HL-60 (cell line): ENCODE results near the gene OSBP2.

Experiments
- DNase-seq, 2 experiments: peaks; one replicate each; pipeline ENCODE4 v3.0.0-alpha.2; 2010 to 2020; ENCODE audit warnings: low read depth in 1 of 2, low spot score in 1 of 2
- H3K27ac ChIP-seq: fragments of 250-450 bp; sonication (Bioruptor Pico); replicated peaks from 2 replicates; pipeline ENCODE4 v1.5.1; 2020; ENCODE audit warnings: mild to moderate bottlenecking, moderate library complexity
- H3K27me3 ChIP-seq: fragments of 250-450 bp; sonication (Bioruptor Pico); 2 replicates; pipeline ENCODE4 v1.5.1; 2021; ENCODE audit warnings: mild to moderate bottlenecking, moderate library complexity; ENCODE audit not compliant: insufficient read depth, poor library complexity, severe bottlenecking
- H3K4me3 ChIP-seq: replicated peaks from 2 replicates; pipeline ENCODE4 v1.5.1; 2011; ENCODE audit warnings: mild to moderate bottlenecking, control low read depth, low read length; ENCODE audit not compliant: insufficient read depth
- GABPA ChIP-seq: IDR thresholded peaks from 2 replicates; pipeline ENCODE4 v1.6.1; 2012; ENCODE audit warnings: low read depth
- POLR2AphosphoS5 ChIP-seq: IDR thresholded peaks from 2 replicates; pipeline ENCODE4 v1.6.1; 2012; ENCODE audit warnings: low read depth
- SPI1 ChIP-seq: IDR thresholded peaks from 2 replicates; pipeline ENCODE4 v1.6.1; 2012; ENCODE audit warnings: low read depth, mild to moderate bottlenecking, borderline replicate concordance
- TF ChIP-seq, protein P1 (sequence below): IDR thresholded peaks from one replicate; pipeline ENCODE4 v1.5.1; 2011; ENCODE audit warnings: low read length, control low read depth, inconsistent platforms; ENCODE audit not compliant: insufficient read depth
- TF ChIP-seq, protein P2 (sequence below): IDR thresholded peaks from 2 replicates; pipeline ENCODE4 v1.6.1; 2012; ENCODE audit warnings: low read depth; ENCODE audit not compliant: insufficient replicate concordance

OSBP2 gene

DNA sequence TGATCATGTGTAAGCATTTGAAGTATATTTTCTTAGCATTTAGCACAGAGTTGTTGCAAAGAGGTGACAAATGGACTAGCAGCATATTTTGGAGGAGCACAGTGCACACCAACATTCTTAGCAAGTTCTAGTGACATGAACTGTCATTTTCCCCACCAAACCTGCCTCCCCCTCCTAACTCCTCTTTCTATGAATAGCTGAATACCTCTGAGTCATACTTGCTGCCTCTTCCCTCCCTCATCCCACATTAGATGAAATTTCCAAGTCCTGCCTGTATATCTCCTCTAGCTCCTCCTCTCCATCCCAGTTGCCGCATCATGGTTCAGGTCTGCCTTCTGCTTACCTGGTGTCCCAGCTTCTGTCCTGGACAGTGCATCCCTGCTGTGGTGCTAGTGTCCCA is 7.2 kb downstream of the OSBP2 start:
- TF ChIP-seq SPI1 (no peak), POLR2AphosphoS5 (no peak), GABPA (no peak)
- TF ChIP-seq, protein P1, sequence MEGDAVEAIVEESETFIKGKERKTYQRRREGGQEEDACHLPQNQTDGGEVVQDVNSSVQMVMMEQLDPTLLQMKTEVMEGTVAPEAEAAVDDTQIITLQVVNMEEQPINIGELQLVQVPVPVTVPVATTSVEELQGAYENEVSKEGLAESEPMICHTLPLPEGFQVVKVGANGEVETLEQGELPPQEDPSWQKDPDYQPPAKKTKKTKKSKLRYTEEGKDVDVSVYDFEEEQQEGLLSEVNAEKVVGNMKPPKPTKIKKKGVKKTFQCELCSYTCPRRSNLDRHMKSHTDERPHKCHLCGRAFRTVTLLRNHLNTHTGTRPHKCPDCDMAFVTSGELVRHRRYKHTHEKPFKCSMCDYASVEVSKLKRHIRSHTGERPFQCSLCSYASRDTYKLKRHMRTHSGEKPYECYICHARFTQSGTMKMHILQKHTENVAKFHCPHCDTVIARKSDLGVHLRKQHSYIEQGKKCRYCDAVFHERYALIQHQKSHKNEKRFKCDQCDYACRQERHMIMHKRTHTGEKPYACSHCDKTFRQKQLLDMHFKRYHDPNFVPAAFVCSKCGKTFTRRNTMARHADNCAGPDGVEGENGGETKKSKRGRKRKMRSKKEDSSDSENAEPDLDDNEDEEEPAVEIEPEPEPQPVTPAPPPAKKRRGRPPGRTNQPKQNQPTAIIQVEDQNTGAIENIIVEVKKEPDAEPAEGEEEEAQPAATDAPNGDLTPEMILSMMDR: no peak
- TF ChIP-seq, protein P2, sequence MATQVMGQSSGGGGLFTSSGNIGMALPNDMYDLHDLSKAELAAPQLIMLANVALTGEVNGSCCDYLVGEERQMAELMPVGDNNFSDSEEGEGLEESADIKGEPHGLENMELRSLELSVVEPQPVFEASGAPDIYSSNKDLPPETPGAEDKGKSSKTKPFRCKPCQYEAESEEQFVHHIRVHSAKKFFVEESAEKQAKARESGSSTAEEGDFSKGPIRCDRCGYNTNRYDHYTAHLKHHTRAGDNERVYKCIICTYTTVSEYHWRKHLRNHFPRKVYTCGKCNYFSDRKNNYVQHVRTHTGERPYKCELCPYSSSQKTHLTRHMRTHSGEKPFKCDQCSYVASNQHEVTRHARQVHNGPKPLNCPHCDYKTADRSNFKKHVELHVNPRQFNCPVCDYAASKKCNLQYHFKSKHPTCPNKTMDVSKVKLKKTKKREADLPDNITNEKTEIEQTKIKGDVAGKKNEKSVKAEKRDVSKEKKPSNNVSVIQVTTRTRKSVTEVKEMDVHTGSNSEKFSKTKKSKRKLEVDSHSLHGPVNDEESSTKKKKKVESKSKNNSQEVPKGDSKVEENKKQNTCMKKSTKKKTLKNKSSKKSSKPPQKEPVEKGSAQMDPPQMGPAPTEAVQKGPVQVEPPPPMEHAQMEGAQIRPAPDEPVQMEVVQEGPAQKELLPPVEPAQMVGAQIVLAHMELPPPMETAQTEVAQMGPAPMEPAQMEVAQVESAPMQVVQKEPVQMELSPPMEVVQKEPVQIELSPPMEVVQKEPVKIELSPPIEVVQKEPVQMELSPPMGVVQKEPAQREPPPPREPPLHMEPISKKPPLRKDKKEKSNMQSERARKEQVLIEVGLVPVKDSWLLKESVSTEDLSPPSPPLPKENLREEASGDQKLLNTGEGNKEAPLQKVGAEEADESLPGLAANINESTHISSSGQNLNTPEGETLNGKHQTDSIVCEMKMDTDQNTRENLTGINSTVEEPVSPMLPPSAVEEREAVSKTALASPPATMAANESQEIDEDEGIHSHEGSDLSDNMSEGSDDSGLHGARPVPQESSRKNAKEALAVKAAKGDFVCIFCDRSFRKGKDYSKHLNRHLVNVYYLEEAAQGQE: no peak
- H3K4me3 ChIP-seq: no peak overlapping the region
- no peak for DNase-seq
- no peak overlapping the region for H3K27ac ChIP-seq
- H3K27me3 ChIP-seq: no peaks in the 10 kb centered on the region

DNA sequence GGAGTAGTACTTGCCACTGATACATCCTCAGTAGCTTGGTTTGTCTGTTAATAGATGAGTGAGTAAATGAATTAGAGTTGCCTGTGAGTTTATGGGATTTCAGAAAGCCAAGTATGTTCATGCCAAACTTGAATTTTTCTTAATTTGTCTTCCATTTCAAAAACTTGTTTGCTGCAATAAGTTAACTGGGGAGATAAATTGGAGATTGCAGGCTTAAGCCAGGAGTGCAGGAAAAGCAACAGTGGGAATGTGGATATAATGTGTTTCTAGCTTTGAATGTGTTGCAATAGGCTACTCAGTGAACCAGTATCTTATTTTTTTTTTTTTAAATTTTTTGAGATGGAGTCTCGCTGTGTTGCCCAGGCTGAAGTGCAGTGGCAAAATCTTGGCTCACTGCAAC is 8.2 kb downstream of the OSBP2 start:
- no peak for TF ChIP-seq SPI1
- TF ChIP-seq, protein P1: no peak
- Histone ChIP-seq H3K27ac (no peak overlapping the region), H3K4me3 (no peak overlapping the region), H3K27me3 (no peaks in the 10 kb centered on the region)
- DNase-seq: no peak

DNA sequence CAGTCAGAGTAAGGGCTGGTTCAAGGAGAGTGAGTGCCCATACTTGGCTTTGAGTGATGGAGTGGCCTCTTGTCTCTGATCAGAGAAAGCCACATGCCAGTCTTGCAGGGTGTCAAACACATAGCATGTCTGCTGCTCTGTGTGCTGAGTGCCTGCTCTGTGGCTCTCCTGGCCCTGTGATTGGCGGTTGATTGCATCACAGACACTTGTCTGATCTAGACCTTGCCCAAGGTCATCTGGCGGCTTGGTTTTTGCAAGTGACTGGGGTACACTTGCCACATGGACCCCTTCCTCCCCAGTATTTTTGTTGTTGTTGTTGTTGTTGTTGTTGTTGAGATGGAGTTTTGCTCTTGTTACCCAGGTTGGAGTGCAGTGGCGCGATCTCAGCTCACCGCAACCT is 10.3 kb downstream of the OSBP2 start:
- no peaks in the 10 kb centered on the region for H3K27me3 ChIP-seq
- no peak overlapping the region for H3K4me3 ChIP-seq
- no peak for TF ChIP-seq POLR2AphosphoS5
- no peak for TF ChIP-seq GABPA
- TF ChIP-seq, protein P1: no peak
- no peak for TF ChIP-seq SPI1
- TF ChIP-seq, protein P2: no peak
- no peak for DNase-seq
- no peak overlapping the region for H3K27ac ChIP-seq
